CD14-positive monocyte (primary cell): ENCODE measurements around the gene LGI2. TPM values are rescaled to one million over a fixed set of nuclear protein-coding genes. Genes with fewer than 3 reads are reported as not detected.

ENCODE experiments used
- DNase-seq, 3 donors: peaks; one replicate each; pipeline ENCODE4 v3.0.0-alpha.2; 2011 to 2022
- H2AFZ ChIP-seq: 2 replicates; pipeline ENCODE4 v1.6.0; 2012; ENCODE audit warnings: mild to moderate bottlenecking, low read depth, low read length, inconsistent platforms; ENCODE audit not compliant: insufficient read depth, poor library complexity, severe bottlenecking
- H3K27ac ChIP-seq, 2 donors: 1 replicate in 1 of 2; 2 replicates in 1 of 2; pipeline ENCODE4 v1.5.1; 2012 to 2013; ENCODE audit warnings: low read length in 2 of 2, control low read depth in 1 of 2, inconsistent platforms in 1 of 2, low read depth in 1 of 2, mild to moderate bottlenecking in 1 of 2
- H3K27me3 ChIP-seq, 2 donors: one replicate each; pipeline versions ENCODE4 v1.6.0 to v1.6.1; 2011 to 2013; ENCODE audit warnings: low read length in 2 of 2; ENCODE audit not compliant: control insufficient read depth in 2 of 2, insufficient read depth in 2 of 2
- H3K36me3 ChIP-seq, 2 donors: replicated peaks in 1 of 2; 1 replicate in 1 of 2; 2 replicates in 1 of 2; pipeline versions ENCODE4 v1.5.1 to v1.6.1; 2012 to 2013; ENCODE audit warnings: low read length in 2 of 2, control low read depth in 1 of 2, inconsistent platforms in 1 of 2, mild to moderate bottlenecking in 1 of 2; ENCODE audit not compliant: insufficient read depth in 2 of 2, control insufficient read depth in 1 of 2
- H3K4me1 ChIP-seq, 2 donors: 1 replicate in 1 of 2; 2 replicates in 1 of 2; pipeline versions ENCODE4 v1.5.1 to v1.6.1; 2012 to 2013; ENCODE audit warnings: low read length in 2 of 2, control low read depth in 1 of 2, inconsistent platforms in 1 of 2, mild to moderate bottlenecking in 1 of 2, moderate library complexity in 1 of 2; ENCODE audit not compliant: insufficient read depth in 2 of 2, control insufficient read depth in 1 of 2
- H3K4me2 ChIP-seq: replicated peaks from 2 replicates; pipeline ENCODE3; 2012; ENCODE audit warnings: low read length, moderate library complexity, mild to moderate bottlenecking; ENCODE audit not compliant: poor library complexity, severe bottlenecking; ENCODE audit errors: extremely low read depth
- H3K4me3 ChIP-seq, 3 experiments: fragments of 200-600 bp in 1 of 3; sonication (generic) in 1 of 3; replicated peaks in 1 of 3; 1 replicate in 2 of 3; 2 replicates in 1 of 3; pipeline ENCODE4 v1.5.1; 2011 to 2013; ENCODE audit warnings: low read length in 3 of 3, mild to moderate bottlenecking in 3 of 3, control low read depth in 2 of 3, low read depth in 2 of 3, inconsistent platforms in 1 of 3, moderate library complexity in 1 of 3
- H3K79me2 ChIP-seq: 2 replicates; pipeline ENCODE4 v1.6.0; 2012; ENCODE audit warnings: mild to moderate bottlenecking, control low read depth, inconsistent platforms, low read length, moderate library complexity; ENCODE audit not compliant: insufficient read depth
- H3K9ac ChIP-seq: 2 replicates; pipeline ENCODE4 v1.6.0; 2017; ENCODE audit warnings: low read length, mild to moderate bottlenecking; ENCODE audit not compliant: insufficient read depth, poor library complexity, severe bottlenecking
- H3K9me3 ChIP-seq, 2 donors: replicated peaks in 1 of 2; 1 replicate in 1 of 2; 2 replicates in 1 of 2; pipeline versions ENCODE4 v1.5.1 to v1.6.1; 2012 to 2013; ENCODE audit warnings: low read length in 2 of 2, control low read depth in 1 of 2; ENCODE audit not compliant: control insufficient read depth in 1 of 2, insufficient read depth in 1 of 2
- H4K20me1 ChIP-seq: 2 replicates; pipeline ENCODE4 v1.6.0; 2012; ENCODE audit warnings: mild to moderate bottlenecking, low read length, control low read depth, moderate library complexity; ENCODE audit not compliant: insufficient read depth
- H3K27ac Mint-ChIP-seq, 7 donors: one replicate each; pipeline ENCODE4 v1.8.0; 2020; ENCODE audit warnings: mild to moderate bottlenecking in 7 of 7, mixed read lengths in 7 of 7, moderate library complexity in 6 of 7, inconsistent platforms in 2 of 7
- H3K27me3 Mint-ChIP-seq, 3 donors: one replicate each; pipeline ENCODE4 v1.8.0; 2021 to 2022; ENCODE audit warnings: low read depth in 3 of 3, mild to moderate bottlenecking in 3 of 3, mixed read lengths in 3 of 3, moderate library complexity in 3 of 3, inconsistent platforms in 1 of 3
- H3K36me3 Mint-ChIP-seq, 2 donors: one replicate each; pipeline ENCODE4 v1.8.0; 2020; ENCODE audit warnings: mixed read lengths in 2 of 2, inconsistent platforms in 1 of 2, mild to moderate bottlenecking in 1 of 2
- H3K4me1 Mint-ChIP-seq: one replicate; pipeline ENCODE4 v1.8.0; 2020; ENCODE audit warnings: mild to moderate bottlenecking, mixed read lengths
- H3K4me3 Mint-ChIP-seq, 2 donors: one replicate each; pipeline ENCODE4 v1.8.0; 2020; ENCODE audit warnings: mild to moderate bottlenecking in 2 of 2, mixed read lengths in 2 of 2, moderate library complexity in 1 of 2
- H3K9me3 Mint-ChIP-seq, 7 donors: one replicate each; pipeline ENCODE4 v1.8.0; 2020 to 2022; ENCODE audit warnings: mixed read lengths in 7 of 7, mild to moderate bottlenecking in 6 of 7, moderate library complexity in 6 of 7, inconsistent platforms in 2 of 7
- CTCF ChIP-seq: fragments of 200-600 bp; IDR thresholded peaks from one replicate; pipeline ENCODE4 v1.8.0; 2022; ENCODE audit warnings: antibody characterized with exemption, mild to moderate bottlenecking
- WGBS: methylation state at CpG from one replicate; pipeline ENCODE4 v1.1.5; 2013; ENCODE audit warnings: missing lambda C conversion rate; ENCODE audit not compliant: insufficient coverage; 5-methylcytosine and 5-hydroxymethylcytosine counted together
- intact Hi-C, 2 donors: fragments of 100-400 bp; cut with micrococcal nuclease; formaldehyde crosslinking; loops; one replicate each; pipeline versions ENCODE4 v1.15.0 to v1.15.1; 2023
- polyA plus RNA-seq, 3 donors: library from polyadenylated mRNA; depleted of rRNA in 1 of 3; unstranded in 2 of 3; stranded (reverse) in 1 of 3; fragments of 300-500 nt in 2 of 3; fragments of >200 nt in 1 of 3; fragmentation: Illumina TruSeq in 2 of 3; gene quantifications; 1 replicate in 2 of 3; 2 replicates in 1 of 3; pipeline ENCODE4 v1.2.3, GENCODE V29; 2012 to 2021

LGI2 gene
- polyA plus RNA-seq, 3 donors, result 0.30 to 0.33 TPM; not detected in 1

GRCh38 chr4:24984602-24985532, 45.9 kb downstream of the LGI2 start:
- intact Hi-C loops, result loop anchor here (5.0 kb wide), 2 partner anchors 73 to 498 kb away; partner anchors contain the start of gene CCDC149 (in 1 of the 2)
- Histone ChIP-seq H3K27me3 (no peaks in the 10 kb centered on the region), H3K27ac (no peak overlapping the region), H2AFZ (no peak overlapping the region), H3K9me3 (no peaks in the 10 kb centered on the region), H3K4me2 (no peak overlapping the region), H3K4me3 (no peak overlapping the region), H3K4me1 (peaks cover 9 to 12% of the 10 kb centered on the region in 2 donors), H4K20me1 (no peaks in the 10 kb centered on the region), H3K79me2 (no peaks in the 10 kb centered on the region), H3K36me3 (no peaks in the 10 kb centered on the region), H3K9ac (no peak overlapping the region)
- no peak for DNase-seq
- TF ChIP-seq CTCF, result no peak
- Mint-ChIP-seq H3K4me1 (peaks cover 9% of the 10 kb centered on the region), H3K4me3 (no peak overlapping the region), H3K9me3 (peaks cover 0 to 3% (median 0%) of the 10 kb centered on the region in 7 donors), H3K36me3 (peaks cover 0 to 8% of the 10 kb centered on the region in 2 donors), H3K27me3 (peaks cover 0 to 4% (median 0%) of the 10 kb centered on the region in 3 donors), H3K27ac (no peak overlapping the region)
- 100% methylated on average over 1 of the region's 6 CpGs for WGBS

GRCh38 chr4:24980740-24981139, 50.0 kb downstream of the LGI2 start:
- Mint-ChIP-seq H3K4me1 (peaks cover 47% of the 10 kb centered on the region), H3K27me3 (peaks cover 0 to 2% (median 1%) of the 10 kb centered on the region in 3 donors), H3K4me3 (no peak overlapping the region), H3K27ac (peak overlapping the region in 3 of 7 donors; percentile 90 to 97 (median 90)), H3K9me3 (no peaks in the 10 kb centered on the region), H3K36me3 (peaks cover 0 to 8% of the 10 kb centered on the region in 2 donors)
- peak overlapping the region; percentile 73 for H2AFZ ChIP-seq
- H3K4me1 ChIP-seq, result peaks cover 50 to 53% of the 10 kb centered on the region in 2 donors
- H3K4me2 ChIP-seq, result peak overlapping the region; percentile 68
- H3K79me2 ChIP-seq, result peaks cover 4% of the 10 kb centered on the region
- peak overlapping the region in 1 of 3 experiments; percentile 70 for H3K4me3 ChIP-seq
- no peak overlapping the region for H3K27ac ChIP-seq
- no peak for TF ChIP-seq CTCF
- 93% methylated on average over 5 of the region's 5 CpGs for WGBS
- intact Hi-C loops, result loop anchor here in 1 of 2 donors (5.0 kb wide), 1 partner anchor 68 kb away; the partner anchor contains the start of gene CCDC149
- no peaks in the 10 kb centered on the region for H4K20me1 ChIP-seq
- no peaks in the 10 kb centered on the region for H3K27me3 ChIP-seq
- H3K9ac ChIP-seq, result no peak overlapping the region
- H3K9me3 ChIP-seq, result no peaks in the 10 kb centered on the region
- no peaks in the 10 kb centered on the region for H3K36me3 ChIP-seq
- no peak for DNase-seq
